ENCODE data around the gene NOVA2.

The NOVA2 gene

GRCh38 chr19:45902651-45903625 is 70.7 kb downstream of the NOVA2 start:
- TF ChIP-seq CTCF (IDR thresholded peaks at IDR 0.05; ENCODE audit: low read length) (no peak), EZH2phosphoT487 (IDR thresholded peaks at IDR 0.05; ENCODE audit: low read length) (no peak), EZH2 (optimal IDR thresholded peaks at IDR 0.05; ENCODE audit: low read depth, low read length) (no peak)
- peak overlapping the region; percentile 100 for H3K4me2 ChIP-seq (ENCODE audit: low read depth, low read length)
- no peaks in the 10 kb centered on the region for H3K9me3 ChIP-seq (replicated peaks; ENCODE audit: insufficient read depth, low read length)
- DNase-seq: peak; percentile 98
- H3K4me3 ChIP-seq (ENCODE audit: low read length): peak overlapping the region; percentile 97
- H3K36me3 ChIP-seq (replicated peaks; ENCODE audit: insufficient read depth, low read length): no peaks in the 10 kb centered on the region
- H3K4me1 ChIP-seq (ENCODE audit: low read length): peaks cover 4% of the 10 kb centered on the region
- peaks cover 7% of the 10 kb centered on the region for H3F3A ChIP-seq (ENCODE audit: insufficient read depth, low read length)
- H3K9me2 ChIP-seq (replicated peaks; ENCODE audit: insufficient read depth, low read length): no peaks in the 10 kb centered on the region
- H2AFZ ChIP-seq (ENCODE audit: low read length): peak overlapping the region; percentile 99
- peak overlapping the region; percentile 54; the same call in 1 of the 2 replicates for H3K27ac ChIP-seq (ENCODE audit: low read length)
- H3K27me3 ChIP-seq (replicated peaks; ENCODE audit: insufficient read depth, low read length): peaks cover 10% of the 10 kb centered on the region
- no peaks in the 10 kb centered on the region for H4K20me1 ChIP-seq (ENCODE audit: insufficient read depth, low read length)
- peak overlapping the region; percentile 57; the same call in 1 of the 2 replicates for H3K9ac ChIP-seq (ENCODE audit: low read length)
- no peaks in the 10 kb centered on the region for H3K79me2 ChIP-seq (ENCODE audit: low read length)

GRCh38 chr19:45901912-45902650 is 71.6 kb downstream of the NOVA2 start, which contains the start of gene MYPOP:
MYPOP (minus strand) TSS chr19:45902613; CDS start chr19:45901773, 840 bp downstream.
- peak within 1 kb of the TSS; percentile 99 for H2AFZ ChIP-seq (ENCODE audit: low read length)

More at GRCh38 chr19:45901912-45902650, 71.6 kb downstream of the NOVA2 start, which contains the start of gene MYPOP:
- TF ChIP-seq EZH2 (optimal IDR thresholded peaks at IDR 0.05; ENCODE audit: low read depth, low read length) (no peak), EZH2phosphoT487 (IDR thresholded peaks at IDR 0.05; ENCODE audit: low read length) (no peak), CTCF (IDR thresholded peaks at IDR 0.05; ENCODE audit: low read length) (no peak)
- H3K27me3 ChIP-seq (replicated peaks; ENCODE audit: insufficient read depth, low read length): peaks cover 10% of the 10 kb centered on the region
- DNase-seq: no peak
- no peaks in the 10 kb centered on the region for H4K20me1 ChIP-seq (ENCODE audit: insufficient read depth, low read length)
- peak within 1 kb of the TSS; percentile 79 for H3K9ac ChIP-seq (ENCODE audit: low read length)
- no peaks in the 10 kb centered on the region for H3K9me2 ChIP-seq (replicated peaks; ENCODE audit: insufficient read depth, low read length)
- peak within 1 kb of the TSS; percentile 54; the same call in 1 of the 2 replicates for H3K27ac ChIP-seq (ENCODE audit: low read length)
- no peaks in the 10 kb centered on the region for H3K79me2 ChIP-seq (ENCODE audit: low read length)
- H3K9me3 ChIP-seq (replicated peaks; ENCODE audit: insufficient read depth, low read length): no peaks in the 10 kb centered on the region
- peaks cover 7% of the 10 kb centered on the region for H3F3A ChIP-seq (ENCODE audit: insufficient read depth, low read length)
- peaks cover 4% of the 10 kb centered on the region for H3K4me1 ChIP-seq (ENCODE audit: low read length)
- peak within 1 kb of the TSS; percentile 100 for H3K4me2 ChIP-seq (ENCODE audit: low read depth, low read length)
- H3K4me3 ChIP-seq (ENCODE audit: low read length): peak within 1 kb of the TSS; percentile 97
- no peaks in the 10 kb centered on the region for H3K36me3 ChIP-seq (replicated peaks; ENCODE audit: insufficient read depth, low read length)
